GM12878 (cell line): ENCODE results near the gene LILRB5. TPM values are rescaled to one million over a fixed set of nuclear protein-coding genes. Genes with fewer than 3 reads are reported as not detected.

Experiments used
- BACH1 ChIP-seq: fragments of 450-650 bp; IDR thresholded peaks from 2 replicates; pipeline ENCODE4 v1.6.1; 2017; ENCODE audit warnings: mild to moderate bottlenecking, borderline replicate concordance
- BRCA1 ChIP-seq: IDR thresholded peaks from 2 replicates; pipeline ENCODE4 v1.6.1; 2011; ENCODE audit warnings: low read depth, low read length, improper control_type of control experiment
- CBFB ChIP-seq: IDR thresholded peaks from 2 replicates; pipeline ENCODE4 v1.6.1; 2016; ENCODE audit warnings: antibody characterized with exemption, low read depth
- CUX1 ChIP-seq: IDR thresholded peaks from 2 replicates; pipeline ENCODE4 v1.6.1; 2012; ENCODE audit warnings: improper control_type of control experiment, low read depth, low read length; ENCODE audit not compliant: insufficient replicate concordance
- E2F4 ChIP-seq: IDR thresholded peaks from 2 replicates; pipeline ENCODE4 v1.6.1; 2012; ENCODE audit warnings: low read depth, low read length, improper control_type of control experiment
- HCFC1 ChIP-seq: fragments of 150-350 bp; IDR thresholded peaks from 2 replicates; pipeline ENCODE4 v1.6.1; 2014; ENCODE audit warnings: low read length
- IKZF2 ChIP-seq, 2 experiments: fragments of 450-650 bp; IDR thresholded peaks; 2 replicates each; pipeline ENCODE4 v1.6.1; 2017; ENCODE audit warnings: mild to moderate bottlenecking in 2 of 2, moderate library complexity in 2 of 2
- MEF2A ChIP-seq: IDR thresholded peaks from 2 replicates; pipeline ENCODE4 v1.6.1; 2011; ENCODE audit warnings: low read depth, mild to moderate bottlenecking, low read length, moderate library complexity; ENCODE audit not compliant: insufficient read depth
- MTA2 ChIP-seq: fragments of 450-650 bp; IDR thresholded peaks from 2 replicates; pipeline ENCODE4 v1.6.1; 2016; ENCODE audit warnings: low read depth, mild to moderate bottlenecking, moderate library complexity
- RAD51 ChIP-seq: fragments of 450-650 bp; IDR thresholded peaks from 2 replicates; pipeline ENCODE4 v1.6.1; 2016; ENCODE audit warnings: moderate library complexity, mild to moderate bottlenecking, inconsistent platforms
- SREBF2 ChIP-seq: IDR thresholded peaks from 2 replicates; pipeline ENCODE4 v1.6.1; 2012; ENCODE audit warnings: mild to moderate bottlenecking, low read length
- TARDBP ChIP-seq: IDR thresholded peaks from 2 replicates; pipeline ENCODE4 v1.6.1; 2016; ENCODE audit warnings: borderline replicate concordance
- ZBTB11 ChIP-seq: fragments of 450-650 bp; formaldehyde crosslinking; IDR thresholded peaks from 2 replicates; pipeline ENCODE4 v1.5.0; 2022; ENCODE audit warnings: mild to moderate bottlenecking, missing genetic modification characterization
- ZNF687 ChIP-seq: fragments of 450-650 bp; IDR thresholded peaks from 2 replicates; pipeline ENCODE4 v1.6.1; 2017; ENCODE audit warnings: mild to moderate bottlenecking, moderate library complexity
- polyA plus RNA-seq, 11 experiments: library from polyadenylated mRNA; depleted of rRNA in 4 of 11; unstranded in 6 of 11; stranded (reverse) in 5 of 11; fragments of >200 nt; fragmentation: Nextera tagmentation in 4 of 11; fragmentation: Illumina TruSeq in 1 of 11; extraction: Ambion mirVana in 4 of 11; extraction: Trizol in 1 of 11; gene quantifications; 1 replicate in 1 of 11; 2 replicates in 10 of 11; pipeline versions ENCODE4 v1.2.1 to v1.2.3, GENCODE V29; 2011 to 2016; ENCODE audit warnings: inconsistent platforms in 2 of 11, missing spikeins in 2 of 11, low read depth in 1 of 11
- total RNA-seq, 4 experiments: library from RNA; depleted of rRNA in 3 of 4; stranded (reverse); fragments of >200 nt in 3 of 4; fragmentation: Illumina TruSeq in 1 of 4; extraction: Trizol in 1 of 4; gene quantifications; 2 replicates each; pipeline versions ENCODE4 v1.2.1 to v1.2.3, GENCODE V29; 2013 to 2021

LILRB5 gene
- total and polyA plus RNA-seq, 10 of the 15 experiments (the other 5 are each of a cell fraction or from before 2014, with no cell fraction given): 0.01 to 0.13 TPM; not detected in 8

- TF ChIP-seq CUX1 (no peak), MTA2 (peak; percentile 73; the same call in 1 of the 2 replicates), BACH1 (peak; percentile 60), RAD51 (peak; percentile 59; the same call in 1 of the 2 replicates), E2F4 (no peak), HCFC1 (no peak), TARDBP (peak; percentile 23; the same call in 1 of the 2 replicates), MEF2A (0 out of 2 replicates have a peak, but pooled peaks have one; percentile 38), ZNF687 (peak; percentile 52; the same call in 1 of the 2 replicates), ZBTB11 (CRISPR knock-in tag) (no peak), CBFB (peak; percentile 82; the same call in 1 of the 2 replicates), IKZF2 (IDR thresholded peaks at IDR 0.05) (peak; percentile 97), BRCA1 (no peak), SREBF2 (no peak)
Measured at GRCh38 chr19:54207983-54208783, 48.9 kb downstream of the LILRB5 start (continued).
